Esophagus (tissue), 2 donors: Measurements from ENCODE around the gene PTPN6. TPM values are rescaled to one million over a fixed set of nuclear protein-coding genes. Genes with fewer than 3 reads are reported as not detected.
"Not testable (repeated sequence)": the region's sequence is repeated elsewhere in the genome, so short reads cannot be mapped to it uniquely, and the experiment has no call there.

ENCODE experiments used
- H3K27ac ChIP-seq, 2 donors: one replicate each; pipeline ENCODE4 v1.5.1; 2013; ENCODE audit warnings: low read depth in 2 of 2, mild to moderate bottlenecking in 2 of 2, inconsistent platforms in 1 of 2, low read length in 1 of 2, moderate library complexity in 1 of 2
- H3K27me3 ChIP-seq, 2 donors: one replicate each; pipeline ENCODE4 v1.6.1; 2013; ENCODE audit warnings: low read length in 2 of 2, control low read depth in 1 of 2, mild to moderate bottlenecking in 1 of 2; ENCODE audit not compliant: insufficient read depth in 2 of 2, control insufficient read depth in 1 of 2
- H3K36me3 ChIP-seq, 2 donors: one replicate each; pipeline ENCODE4 v1.6.1; 2013; ENCODE audit warnings: low read length in 1 of 2; ENCODE audit not compliant: control insufficient read depth in 2 of 2, insufficient read depth in 2 of 2
- H3K4me1 ChIP-seq, 2 donors: one replicate each; pipeline ENCODE4 v1.6.1; 2013; ENCODE audit warnings: low read length in 1 of 2; ENCODE audit not compliant: control insufficient read depth in 2 of 2, insufficient read depth in 2 of 2
- H3K4me3 ChIP-seq, 2 donors: one replicate each; pipeline ENCODE4 v1.5.1; 2013; ENCODE audit warnings: low read length in 2 of 2, mild to moderate bottlenecking in 2 of 2, low read depth in 1 of 2, moderate library complexity in 1 of 2
- H3K9me3 ChIP-seq, 2 donors: one replicate each; pipeline ENCODE4 v1.6.1; 2013; ENCODE audit warnings: mild to moderate bottlenecking in 2 of 2, low read depth in 1 of 2, low read length in 1 of 2, moderate library complexity in 1 of 2; ENCODE audit not compliant: control insufficient read depth in 2 of 2, insufficient read depth in 1 of 2
- WGBS, 2 donors: extraction: QIAGEN DNeasy Blood & Tissue Kit; methylation state at CpG; one replicate each; pipeline ENCODE4 v1.1.7; 2013; 5-methylcytosine and 5-hydroxymethylcytosine counted together
- polyA plus RNA-seq, 2 donors: library from polyadenylated mRNA; stranded (reverse); fragments of 200-250 nt; gene quantifications; one replicate each; pipeline ENCODE4 v1.2.3, GENCODE V29; 2013
- donor health status: healthy with polysubstance abuse.
- donor health status: Bipolar disorder and iron deficiency.

PTPN6 gene
- polyA plus RNA-seq, result 10 to 100 TPM; 19.1 to 38.3 TPM

GRCh38 chr12:6950811-6951540 lies at the start of gene PTPN6:
TSS of gene PTPN6 (plus strand) at chr12:6951356. CDS start at chr12:6951513, 157 bp downstream.
- Histone ChIP-seq H3K36me3 (peaks cover 0 to 6% of the 10 kb centered on the region in 2 donors), H3K9me3 (no peaks in the 10 kb centered on the region), H3K4me1 (peaks cover 0 to 8% of the 10 kb centered on the region in 2 donors), H3K27ac (peak within 1 kb of the TSS; percentile 57 to 67), H3K27me3 (no peaks in the 10 kb centered on the region), H3K4me3 (peak within 1 kb of the TSS; percentile 32 to 48)
- 65 to 67% methylated on average over 25 of the region's 25 CpGs for WGBS, 2 donors

GRCh38 chr12:6902448-6902847 lies 48.7 kb upstream of the PTPN6 start:
- no peaks in the 10 kb centered on the region for H3K36me3 ChIP-seq
- no peaks in the 10 kb centered on the region for H3K9me3 ChIP-seq
- H3K4me3 ChIP-seq, result no peak overlapping the region
- no peaks in the 10 kb centered on the region for H3K4me1 ChIP-seq
- 77 to 81% methylated on average over 4 of the region's 4 CpGs for WGBS, 2 donors
- no peak overlapping the region for H3K27ac ChIP-seq
- H3K27me3 ChIP-seq, result no peaks in the 10 kb centered on the region

- 79 to 86% methylated on average over 1 of the region's 1 CpG for WGBS, 2 donors
- no peaks in the 10 kb centered on the region for H3K9me3 ChIP-seq
- H3K36me3 ChIP-seq, result no peaks in the 10 kb centered on the region
- H3K27ac ChIP-seq, result no peak overlapping the region
- no peaks in the 10 kb centered on the region for H3K27me3 ChIP-seq
- no peaks in the 10 kb centered on the region for H3K4me1 ChIP-seq
- no peak overlapping the region for H3K4me3 ChIP-seq
These were observed 47.4 kb upstream of the PTPN6 start for GRCh38 chr12:6903722-6904121.

- 4 to 5% methylated on average over 34 of the region's 34 CpGs for WGBS, 2 donors
- H3K4me1 ChIP-seq, result no peaks in the 10 kb centered on the region
- peak within 1 kb of the TSS; percentile 67 to 69 for H3K4me3 ChIP-seq
- H3K27ac ChIP-seq, result peak within 1 kb of the TSS; percentile 72 to 87
- H3K9me3 ChIP-seq, result no peaks in the 10 kb centered on the region
- no peaks in the 10 kb centered on the region for H3K27me3 ChIP-seq
- no peaks in the 10 kb centered on the region for H3K36me3 ChIP-seq
These were observed 46.6 kb upstream of the PTPN6 start, which contains the start of gene LRRC23 for GRCh38 chr12:6904280-6905276. TSS of gene LRRC23 (plus strand) at chr12:6904822. CDS start at chr12:6905634, 812 bp downstream.

- Histone ChIP-seq H3K4me3 (no peak overlapping the region), H3K27ac (no peak overlapping the region), H3K27me3 (no peaks in the 10 kb centered on the region), H3K9me3 (no peaks in the 10 kb centered on the region), H3K4me1 (no peaks in the 10 kb centered on the region), H3K36me3 (no peaks in the 10 kb centered on the region)
- WGBS, 2 donors, result 56 to 61% methylated on average over 5 of the region's 5 CpGs
These were observed 45.6 kb upstream of the PTPN6 start for GRCh38 chr12:6905414-6906040.

GRCh38 chr12:6908141-6908540 lies 43.0 kb upstream of the PTPN6 start:
- not testable (repeated sequence) for H3K4me1 ChIP-seq, H3K9me3 ChIP-seq, H3K27me3 ChIP-seq, H3K36me3 ChIP-seq, H3K27ac ChIP-seq, H3K4me3 ChIP-seq
- 90 to 97% methylated on average over 11 of the region's 11 CpGs for WGBS, 2 donors

GRCh38 chr12:6909421-6910145 lies 41.6 kb upstream of the PTPN6 start:
- H3K9me3 ChIP-seq, result no peaks in the 10 kb centered on the region
- peaks cover 0 to 1% of the 10 kb centered on the region in 2 donors for H3K4me1 ChIP-seq
- H3K27ac ChIP-seq, result no peak overlapping the region
- H3K27me3 ChIP-seq, result no peaks in the 10 kb centered on the region
- WGBS, 2 donors, result 89 to 91% methylated on average over 4 of the region's 4 CpGs
- H3K4me3 ChIP-seq, result no peak overlapping the region
- no peaks in the 10 kb centered on the region for H3K36me3 ChIP-seq

- Histone ChIP-seq H3K27ac (no peak overlapping the region), H3K4me1 (peaks cover 4 to 8% of the 10 kb centered on the region in 2 donors), H3K36me3 (no peaks in the 10 kb centered on the region), H3K4me3 (no peak overlapping the region), H3K27me3 (no peaks in the 10 kb centered on the region), H3K9me3 (no peaks in the 10 kb centered on the region)
- 86 to 91% methylated on average over 15 of the region's 15 CpGs for WGBS, 2 donors
These were observed 38.8 kb upstream of the PTPN6 start for GRCh38 chr12:6912164-6912935.
